ENCODE measurements around the gene RPP40.

The RPP40 gene

GRCh38 chr6:4974962-4975361 is 28.9 kb downstream of the RPP40 start:
- in situ Hi-C loops (cut with MboI; ENCODE audit: low pct_unique_long_range_greater_than_20kb, low sequenced_read_pairs), result no loop called here
- DNase-seq, result no peak

DNA sequence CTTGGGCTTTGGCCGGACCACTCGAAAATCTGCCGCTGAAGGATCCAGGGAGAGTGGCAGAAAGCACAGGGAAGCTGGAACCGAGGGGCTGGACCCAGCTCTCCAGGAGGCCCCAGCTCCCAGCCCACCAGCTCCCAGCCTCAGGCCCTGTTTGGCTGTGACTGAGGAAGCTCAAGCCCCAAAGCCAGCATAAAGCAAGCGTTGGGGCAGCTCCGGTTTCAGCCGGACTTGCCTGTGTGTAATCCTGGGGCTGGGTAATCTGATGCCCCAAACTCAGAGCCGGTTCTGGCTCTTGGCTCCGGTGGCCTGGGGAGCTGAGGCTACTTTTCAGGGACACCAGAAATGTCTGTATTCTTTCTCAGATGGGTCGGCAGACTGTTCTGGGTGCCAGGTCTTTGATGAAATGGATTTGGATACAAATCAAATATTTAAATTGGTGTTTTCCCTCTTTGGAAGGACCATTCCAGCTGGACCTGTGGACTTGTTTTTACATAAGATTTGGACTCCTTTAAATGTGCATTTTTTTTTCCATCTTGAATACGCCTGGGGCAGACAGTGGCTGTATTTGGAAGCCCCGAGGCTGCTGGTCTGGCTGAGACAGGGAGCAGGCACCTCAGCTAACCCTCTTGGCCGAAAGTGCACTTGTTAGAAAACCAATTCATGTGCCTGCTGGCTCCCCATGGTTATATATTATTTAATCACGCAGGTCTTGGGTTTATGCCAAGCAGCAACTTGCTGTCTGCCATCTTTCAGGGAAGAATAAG is 29.7 kb downstream of the RPP40 start:
- in situ Hi-C loops (cut with MboI; ENCODE audit: low pct_unique_long_range_greater_than_20kb, low sequenced_read_pairs), result no loop called here
- DNase-seq, result no peak

GRCh38 chr6:4973415-4973814 is 30.4 kb downstream of the RPP40 start:
- in situ Hi-C loops (cut with MboI; ENCODE audit: low pct_unique_long_range_greater_than_20kb, low sequenced_read_pairs), result no loop called here
- DNase-seq, result no peak

DNA sequence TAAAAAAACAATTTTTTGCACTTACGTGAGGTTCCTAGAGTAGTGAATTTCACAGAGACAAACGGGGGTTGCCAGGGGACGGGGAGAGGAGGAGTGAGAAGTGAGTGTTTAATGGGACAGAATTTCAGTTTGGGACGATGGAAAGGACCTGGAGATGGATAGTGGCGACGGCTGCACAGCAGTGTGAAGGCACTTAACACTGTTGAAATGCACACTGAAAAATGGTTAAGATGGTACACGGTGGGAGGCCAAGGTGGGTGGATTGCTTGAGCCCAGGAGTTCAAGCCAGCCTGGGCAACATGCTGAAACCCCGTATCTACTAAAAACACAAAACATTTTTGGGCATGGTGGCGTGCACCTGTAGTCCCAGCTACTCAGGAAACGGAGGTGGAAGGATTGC is 31.4 kb downstream of the RPP40 start:
- in situ Hi-C loops (cut with MboI; ENCODE audit: low pct_unique_long_range_greater_than_20kb, low sequenced_read_pairs), result no loop called here
- no peak for DNase-seq

DNA sequence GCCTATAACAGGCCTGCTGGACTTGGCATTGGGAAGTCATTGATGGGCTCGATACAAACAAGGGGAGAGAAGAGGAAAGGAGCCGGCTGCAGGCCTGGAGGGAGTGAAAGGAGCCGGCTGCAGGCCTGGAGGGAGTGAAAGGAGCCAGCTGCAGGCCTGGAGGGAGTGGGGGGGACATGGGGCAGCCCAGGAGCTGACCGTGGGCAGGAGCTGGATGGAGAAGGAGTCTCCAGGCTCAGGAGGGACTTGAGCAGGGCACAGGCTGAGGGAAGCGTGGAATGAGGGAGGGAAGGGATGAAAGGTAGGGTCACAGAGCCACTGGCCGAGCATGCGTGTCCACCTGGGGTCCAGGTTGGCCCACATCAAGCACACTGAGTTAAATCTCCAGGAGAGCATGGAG is 32.0 kb downstream of the RPP40 start:
- no peak for DNase-seq
- in situ Hi-C loops (cut with MboI; ENCODE audit: low pct_unique_long_range_greater_than_20kb, low sequenced_read_pairs), result no loop called here

GRCh38 chr6:4970739-4971395 is 33.0 kb downstream of the RPP40 start:
- no peak for DNase-seq
- in situ Hi-C loops (cut with MboI; ENCODE audit: low pct_unique_long_range_greater_than_20kb, low sequenced_read_pairs), result no loop called here

DNA sequence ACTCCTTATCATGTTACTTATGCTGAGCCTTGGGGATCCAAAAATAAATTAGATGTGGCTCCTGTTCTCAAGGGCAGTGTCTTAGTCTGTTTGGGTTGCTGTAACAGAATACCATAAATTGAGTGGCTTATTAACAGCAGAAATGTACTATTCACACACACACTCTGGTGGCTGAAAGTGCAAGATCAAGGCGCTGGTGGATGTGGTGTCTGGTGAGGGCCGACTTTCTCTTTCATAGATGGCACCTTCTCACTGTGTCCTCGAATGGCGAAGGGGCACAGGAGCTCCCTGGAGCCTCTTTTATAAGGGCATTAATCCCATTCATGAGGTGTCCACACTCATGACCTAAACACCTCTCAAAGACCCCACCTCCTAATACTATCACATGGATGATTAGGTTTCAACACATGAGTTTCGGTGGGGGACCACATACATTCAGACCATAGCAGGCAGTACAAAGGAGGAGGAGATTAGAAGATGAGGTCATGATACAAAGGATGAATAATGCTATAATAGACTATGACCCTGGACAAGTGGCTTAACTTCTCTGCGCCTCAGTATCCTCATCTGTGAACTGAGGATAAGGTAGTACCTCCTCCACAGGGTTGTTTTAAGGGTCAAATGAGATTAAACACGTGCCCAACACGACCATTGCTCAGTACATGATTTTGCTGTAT is 34.1 kb downstream of the RPP40 start:
- no peak for DNase-seq
- in situ Hi-C loops (cut with MboI; ENCODE audit: low pct_unique_long_range_greater_than_20kb, low sequenced_read_pairs), result no loop called here

DNA sequence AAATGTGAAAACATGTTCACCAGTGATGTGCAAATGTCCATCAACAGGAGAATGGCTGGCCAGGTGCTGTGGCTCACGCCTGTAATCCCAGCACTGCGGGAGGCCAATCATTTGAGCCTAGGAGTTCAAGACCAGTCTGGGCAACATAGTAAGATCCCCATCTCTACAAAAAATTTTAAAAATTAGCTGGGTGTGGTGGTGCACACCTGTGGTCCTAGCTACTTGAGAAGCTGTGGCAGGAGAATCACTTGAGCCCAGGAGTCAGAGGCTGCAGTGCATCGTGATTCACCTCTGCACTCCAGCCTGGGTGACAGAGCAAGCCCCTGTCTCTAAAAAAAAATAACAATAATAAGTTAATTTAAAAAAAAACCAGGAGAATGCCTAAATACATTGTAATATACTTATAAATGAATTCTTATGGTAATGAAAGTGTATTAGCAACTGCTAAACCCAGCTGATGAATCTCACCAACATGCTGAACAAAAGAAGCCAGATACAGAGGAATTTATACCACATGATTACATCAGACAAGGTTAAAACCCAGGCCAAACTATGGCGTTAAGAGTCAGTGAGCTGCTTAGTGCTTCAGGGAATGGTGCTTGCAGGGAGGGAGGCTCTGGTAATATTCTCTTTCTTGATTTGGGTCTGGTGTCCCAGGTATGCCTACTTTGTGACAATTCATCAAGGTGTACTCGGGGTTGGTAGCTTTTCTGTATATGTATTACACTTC is 36.4 kb downstream of the RPP40 start:
- in situ Hi-C loops (cut with MboI; ENCODE audit: low pct_unique_long_range_greater_than_20kb, low sequenced_read_pairs), result no loop called here
- DNase-seq, result no peak

DNA sequence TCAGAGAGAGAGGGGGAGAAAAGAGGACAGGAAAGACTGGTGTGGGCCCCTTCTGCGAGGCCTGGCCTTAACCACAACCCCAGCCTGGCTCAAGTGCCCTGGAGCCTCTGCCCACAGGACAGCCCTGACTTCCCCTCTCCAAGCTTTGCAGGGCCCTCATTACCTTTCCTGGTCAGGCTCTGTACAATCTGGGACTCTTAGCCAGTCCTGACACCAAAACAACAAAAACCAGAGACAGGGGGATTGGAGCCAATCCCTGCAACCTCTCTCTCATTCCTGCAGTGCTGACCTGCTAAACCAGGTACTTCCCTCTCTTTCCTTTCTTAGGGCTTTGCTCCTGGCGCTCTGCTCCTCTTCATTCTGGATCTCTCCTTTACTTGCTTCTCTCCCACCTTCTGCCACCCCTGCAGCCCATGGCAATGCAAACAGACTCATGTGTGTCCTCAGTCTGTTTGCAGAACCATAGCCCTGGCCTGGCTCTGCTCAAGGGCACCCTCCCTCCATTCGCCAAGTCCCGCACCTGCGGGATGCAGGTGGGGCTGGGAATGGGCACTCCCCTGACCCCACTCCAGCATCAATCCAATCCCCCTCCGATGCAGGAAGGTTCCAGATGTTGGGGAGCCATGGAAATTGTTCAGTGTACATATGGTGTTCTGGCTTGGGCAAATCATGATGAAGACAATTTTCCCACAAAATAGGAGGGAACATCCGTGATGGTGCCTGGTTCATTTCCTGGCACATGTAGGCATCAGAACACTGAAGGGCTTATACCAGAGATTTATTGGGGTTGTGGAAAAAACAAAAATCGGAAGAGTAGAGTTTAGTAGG is 38.1 kb downstream of the RPP40 start:
- in situ Hi-C loops (cut with MboI; ENCODE audit: low pct_unique_long_range_greater_than_20kb, low sequenced_read_pairs), result no loop called here
- peak; percentile 42 for DNase-seq

GRCh38 chr6:4964675-4965561 is 38.9 kb downstream of the RPP40 start:
- in situ Hi-C loops (cut with MboI; ENCODE audit: low pct_unique_long_range_greater_than_20kb, low sequenced_read_pairs), result no loop called here
- no peak for DNase-seq

GRCh38 chr6:4962905-4963304 is 40.9 kb downstream of the RPP40 start:
- in situ Hi-C loops (cut with MboI; ENCODE audit: low pct_unique_long_range_greater_than_20kb, low sequenced_read_pairs), result no loop called here
- DNase-seq, result no peak

DNA sequence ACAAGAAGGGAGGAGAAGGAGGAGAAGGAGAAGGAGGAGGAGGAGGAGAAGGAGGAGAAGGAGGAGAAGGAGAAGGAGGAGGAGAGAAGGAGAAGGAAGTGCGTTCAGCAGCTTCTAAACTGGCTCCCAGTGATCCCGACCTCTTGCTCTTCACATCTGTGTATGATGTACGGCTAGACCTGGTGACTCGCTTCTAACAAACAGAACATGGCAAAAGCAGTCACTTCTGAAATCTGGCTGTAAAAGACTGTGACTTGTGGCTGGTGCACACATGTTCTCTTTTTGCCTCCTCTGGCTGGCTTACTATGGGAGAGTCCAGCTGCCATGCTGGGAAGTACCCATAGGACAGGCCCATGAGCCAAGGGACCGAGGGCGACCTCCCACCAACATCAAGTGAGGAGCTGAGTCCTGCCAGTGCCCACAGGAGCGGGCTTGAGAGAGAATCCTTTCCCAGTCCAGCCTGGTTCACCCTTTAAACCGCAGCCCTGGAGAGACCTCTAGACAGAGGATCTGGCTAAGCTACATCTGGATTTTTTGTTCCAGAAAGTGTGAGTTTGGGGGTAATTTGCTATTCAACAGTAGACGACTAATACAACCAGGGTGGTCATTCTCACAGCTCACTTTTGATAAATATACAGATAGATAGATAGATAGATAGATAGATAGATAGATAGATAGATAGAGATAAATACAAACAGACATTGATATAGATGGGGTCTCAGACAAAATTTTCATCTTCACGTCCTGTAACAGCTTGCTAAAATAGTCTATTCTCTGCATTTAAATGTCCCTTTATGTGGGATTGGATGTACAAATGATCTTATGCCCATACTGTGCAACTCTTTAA is 42.3 kb downstream of the RPP40 start:
- in situ Hi-C loops (cut with MboI; ENCODE audit: low pct_unique_long_range_greater_than_20kb, low sequenced_read_pairs), result no loop called here
- no peak for DNase-seq

GRCh38 chr6:4958624-4959023 is 45.2 kb downstream of the RPP40 start:
- no peak for DNase-seq
- in situ Hi-C loops (cut with MboI; ENCODE audit: low pct_unique_long_range_greater_than_20kb, low sequenced_read_pairs), result no loop called here

DNA sequence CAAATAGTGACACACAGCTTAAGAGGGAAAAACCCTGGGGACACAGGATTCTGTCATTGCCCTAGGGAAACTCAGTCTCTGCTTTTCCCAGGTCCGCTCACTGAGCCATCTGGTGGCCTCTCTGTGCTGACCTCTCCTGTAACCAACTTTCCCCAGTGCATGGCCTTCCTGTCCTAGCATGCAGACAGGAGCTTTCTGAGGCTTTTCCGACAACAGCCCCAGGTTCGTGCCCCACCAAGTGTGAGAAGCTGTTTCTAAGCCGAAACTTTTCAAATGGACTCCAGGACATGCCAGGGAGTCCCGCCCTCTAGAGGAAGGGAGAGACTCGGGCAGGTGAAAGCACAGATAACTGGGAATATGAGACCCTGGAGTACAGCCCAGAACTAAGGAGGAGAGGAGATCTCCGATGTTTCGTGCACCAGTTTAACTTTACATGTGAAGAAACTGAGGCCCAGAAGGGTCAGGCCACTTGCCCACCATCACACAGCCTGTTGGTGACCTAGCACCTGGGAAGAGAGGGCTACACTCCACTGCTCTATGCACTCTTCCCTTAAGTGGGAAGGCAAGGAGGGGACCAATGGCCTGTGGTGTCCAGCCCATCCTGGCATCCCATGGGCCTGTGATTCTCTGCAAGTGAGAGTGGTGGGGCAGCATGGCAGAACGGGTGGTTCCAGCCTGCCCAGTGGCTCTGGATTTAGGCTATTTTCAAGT is 46.2 kb downstream of the RPP40 start:
- in situ Hi-C loops (cut with MboI; ENCODE audit: low pct_unique_long_range_greater_than_20kb, low sequenced_read_pairs), result no loop called here
- DNase-seq, result no peak

GRCh38 chr6:4956625-4957024 is 47.2 kb downstream of the RPP40 start:
- in situ Hi-C loops (cut with MboI; ENCODE audit: low pct_unique_long_range_greater_than_20kb, low sequenced_read_pairs), result no loop called here
- DNase-seq, result no peak

GRCh38 chr6:4953440-4953839 is 50.4 kb downstream of the RPP40 start:
- in situ Hi-C loops (cut with MboI; ENCODE audit: low pct_unique_long_range_greater_than_20kb, low sequenced_read_pairs), result no loop called here
- DNase-seq, result no peak

Measured in KBM-7 (cell line).